ENCODE measurements around the gene MRPL58. TPM values are rescaled to one million over a fixed set of nuclear protein-coding genes. Genes with fewer than 3 reads are reported as not detected.

MRPL58 gene
- total RNA-seq, 4 donors from 2014 or later: 32.1 to 51.9 (median 46.0) TPM

DNA sequence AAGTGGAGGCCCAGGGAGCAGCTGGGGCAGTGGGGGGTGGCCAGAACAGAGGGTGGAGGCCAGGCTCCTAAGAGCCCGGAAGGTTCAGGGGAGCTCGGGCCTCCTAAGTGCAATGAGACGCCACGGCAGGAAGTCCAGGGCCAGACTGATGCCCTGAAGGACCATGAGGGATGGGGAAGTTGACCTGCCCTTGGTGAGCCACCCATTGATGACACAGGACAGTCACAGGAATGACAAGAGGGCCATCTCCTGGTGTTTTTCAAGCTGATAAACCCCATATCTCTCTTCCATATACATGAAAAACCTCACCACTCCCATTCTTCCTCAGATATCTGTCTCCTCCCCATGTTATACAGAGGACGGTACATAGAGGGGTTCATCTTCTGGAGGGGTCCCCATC, 5.8 kb upstream of the MRPL58 start:
- peaks cover 0 to 9% (median 4%) of the 10 kb centered on the region in 4 donors for H3K4me1 ChIP-seq
- no peaks in the 10 kb centered on the region for H3K27me3 ChIP-seq
- H3K9me3 ChIP-seq: no peaks in the 10 kb centered on the region
- no peak overlapping the region for H3K4me3 ChIP-seq
- DNase-seq (ENCODE audit: low spot score in 2 of 2): no peak
- no peak overlapping the region for H3K27ac ChIP-seq
- H3K36me3 ChIP-seq: peaks cover 0 to 41% (median 0%) of the 10 kb centered on the region in 3 donors
- WGBS, 2 donors: 84 to 89% methylated on average over 5 of the region's 5 CpGs
- TF ChIP-seq EP300 (IDR thresholded peaks at IDR 0.05): no peak
- TF ChIP-seq POLR2A (IDR thresholded peaks at IDR 0.05): no peak
- TF ChIP-seq, protein P1, sequence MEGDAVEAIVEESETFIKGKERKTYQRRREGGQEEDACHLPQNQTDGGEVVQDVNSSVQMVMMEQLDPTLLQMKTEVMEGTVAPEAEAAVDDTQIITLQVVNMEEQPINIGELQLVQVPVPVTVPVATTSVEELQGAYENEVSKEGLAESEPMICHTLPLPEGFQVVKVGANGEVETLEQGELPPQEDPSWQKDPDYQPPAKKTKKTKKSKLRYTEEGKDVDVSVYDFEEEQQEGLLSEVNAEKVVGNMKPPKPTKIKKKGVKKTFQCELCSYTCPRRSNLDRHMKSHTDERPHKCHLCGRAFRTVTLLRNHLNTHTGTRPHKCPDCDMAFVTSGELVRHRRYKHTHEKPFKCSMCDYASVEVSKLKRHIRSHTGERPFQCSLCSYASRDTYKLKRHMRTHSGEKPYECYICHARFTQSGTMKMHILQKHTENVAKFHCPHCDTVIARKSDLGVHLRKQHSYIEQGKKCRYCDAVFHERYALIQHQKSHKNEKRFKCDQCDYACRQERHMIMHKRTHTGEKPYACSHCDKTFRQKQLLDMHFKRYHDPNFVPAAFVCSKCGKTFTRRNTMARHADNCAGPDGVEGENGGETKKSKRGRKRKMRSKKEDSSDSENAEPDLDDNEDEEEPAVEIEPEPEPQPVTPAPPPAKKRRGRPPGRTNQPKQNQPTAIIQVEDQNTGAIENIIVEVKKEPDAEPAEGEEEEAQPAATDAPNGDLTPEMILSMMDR (IDR thresholded peaks at IDR 0.05): no peak

- TF ChIP-seq, protein P1 (IDR thresholded peaks at IDR 0.05): no peak
- TF ChIP-seq POLR2A (IDR thresholded peaks at IDR 0.05): no peak
- TF ChIP-seq EP300 (IDR thresholded peaks at IDR 0.05): no peak
- 86 to 91% methylated on average over 6 of the region's 6 CpGs for WGBS, 2 donors
- H3K27ac ChIP-seq: no peak overlapping the region
Observed at GRCh38 chr17:75008373-75008772, 4.1 kb upstream of the MRPL58 start.

DNA sequence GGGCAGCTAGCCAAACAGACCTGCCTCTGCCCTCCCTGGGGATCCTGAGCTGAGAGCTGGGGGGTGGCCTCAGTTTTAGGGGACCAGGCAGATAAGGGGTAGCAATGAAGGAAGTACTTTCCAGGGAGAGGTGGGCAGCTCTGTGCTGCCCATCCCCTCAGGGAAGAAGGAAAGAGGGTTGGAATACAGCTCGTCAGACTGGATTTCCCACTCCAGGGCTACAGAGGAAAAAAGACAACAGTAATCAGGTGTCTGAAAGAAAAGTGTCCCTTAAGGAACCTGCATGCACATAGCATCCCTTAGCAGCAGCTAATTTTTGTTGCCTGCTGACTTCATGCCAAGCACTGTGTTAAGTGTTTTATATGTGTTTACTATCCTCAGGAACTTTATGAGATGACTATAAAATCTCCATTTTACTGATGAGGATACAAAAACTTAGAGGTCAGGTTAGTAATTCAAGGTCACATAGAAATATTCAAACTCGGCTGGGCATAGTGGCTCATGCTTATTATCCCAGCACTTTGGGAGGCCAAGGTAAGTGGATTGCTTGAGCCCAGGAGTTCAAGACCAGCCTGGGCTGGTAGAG, 3.2 kb upstream of the MRPL58 start:
- Histone ChIP-seq H3K27ac (no peak overlapping the region), H3K9me3 (no peaks in the 10 kb centered on the region), H3K36me3 (peaks cover 0 to 15% (median 0%) of the 10 kb centered on the region in 3 donors), H3K4me1 (peaks cover 0 to 28% (median 15%) of the 10 kb centered on the region in 4 donors), H3K27me3 (no peaks in the 10 kb centered on the region), H3K4me3 (no peak overlapping the region)
- TF ChIP-seq POLR2A (IDR thresholded peaks at IDR 0.05) (no peak), EP300 (IDR thresholded peaks at IDR 0.05) (no peak)
- TF ChIP-seq, protein P1 (IDR thresholded peaks at IDR 0.05): no peak
- WGBS, 2 donors: 43 to 53% methylated on average over 2 of the region's 2 CpGs
- DNase-seq (ENCODE audit: low spot score in 2 of 2): no peak

More at GRCh38 chr17:75008373-75008772, 4.1 kb upstream of the MRPL58 start:
- Histone ChIP-seq H3K4me1 (peaks cover 0 to 19% (median 10%) of the 10 kb centered on the region in 4 donors), H3K36me3 (peaks cover 0 to 24% (median 0%) of the 10 kb centered on the region in 3 donors), H3K9me3 (no peaks in the 10 kb centered on the region), H3K27me3 (no peaks in the 10 kb centered on the region), H3K4me3 (no peak overlapping the region)
- no peak for DNase-seq (ENCODE audit: low spot score in 2 of 2)

GRCh38 chr17:75010683-75011400, 1.6 kb upstream of the MRPL58 start:
- DNase-seq (ENCODE audit: low spot score in 2 of 2): no peak
- Histone ChIP-seq H3K4me1 (peaks cover 0 to 35% (median 15%) of the 10 kb centered on the region in 4 donors), H3K4me3 (no peak overlapping the region), H3K9me3 (no peaks in the 10 kb centered on the region), H3K27ac (peak overlapping the region in 1 of 4 donors; percentile 91), H3K27me3 (no peaks in the 10 kb centered on the region), H3K36me3 (peaks cover 0 to 6% (median 0%) of the 10 kb centered on the region in 3 donors)
- 64 to 65% methylated on average over 8 of the region's 8 CpGs for WGBS, 2 donors
- TF ChIP-seq, protein P1 (IDR thresholded peaks at IDR 0.05): no peak
- no peak for TF ChIP-seq POLR2A (IDR thresholded peaks at IDR 0.05)
